Prostate gland (tissue), 2 donors: ENCODE data around the gene VASP. TPM values are rescaled to one million over a fixed set of nuclear protein-coding genes. Genes with fewer than 3 reads are reported as not detected.

ENCODE experiments used
- DNase-seq: peaks from one replicate; pipeline ENCODE4 v3.0.0-alpha.2; 2019; ENCODE audit warnings: low spot score
- H3K27ac ChIP-seq, 2 donors: fragments of 200-600 bp; sonication (generic); 2 replicates each; pipeline ENCODE4 v1.5.1; 2017 to 2019
- H3K27me3 ChIP-seq: fragments of 200-600 bp; sonication (generic); replicated peaks from 2 replicates; pipeline ENCODE4 v1.5.1; 2019; ENCODE audit not compliant: insufficient read depth
- H3K36me3 ChIP-seq, 2 donors: fragments of 200-600 bp; sonication (generic); 1 replicate in 1 of 2; 2 replicates in 1 of 2; pipeline versions ENCODE4 v1.5.1 to v1.8.1; 2017 to 2019
- H3K4me1 ChIP-seq: fragments of 200-600 bp; sonication (generic); replicated peaks from 2 replicates; pipeline ENCODE4 v1.5.1; 2019
- H3K4me3 ChIP-seq, 2 donors: fragments of 200-600 bp; sonication (generic); 2 replicates each; pipeline ENCODE4 v1.5.1; 2017 to 2019
- H3K9me3 ChIP-seq: fragments of 200-600 bp; sonication (generic); 2 replicates; pipeline ENCODE4 v1.5.1; 2017
- POLR2A ChIP-seq: fragments of 450-650 bp; IDR thresholded peaks from one replicate; pipeline ENCODE4 v1.6.1; 2016; ENCODE audit warnings: antibody characterized with exemption, mild to moderate bottlenecking
- POLR2AphosphoS5 ChIP-seq: sonication (generic); formaldehyde crosslinking; IDR thresholded peaks from one replicate; pipeline ENCODE4 v1.6.1; 2017; ENCODE audit warnings: antibody characterized with exemption
- WGBS: methylation state at CpG from one replicate; pipeline ENCODE4 v1.1.5; 2018; 5-methylcytosine and 5-hydroxymethylcytosine counted together
- intact Hi-C: fragments of 100-400 bp; cut with DNase I; formaldehyde crosslinking; loops from one replicate; pipeline ENCODE4 v1.14.2; 2022
- total RNA-seq, 2 donors: library from RNA; depleted of rRNA; stranded (reverse); fragments of >200 nt; gene quantifications; one replicate each; pipeline ENCODE4 v1.1.0, GENCODE V29; 2016
- TF ChIP-seq, protein P1 (sequence below), 4 experiments: fragments of 200-600 bp in 2 of 4; fragments of 450-650 bp in 2 of 4; sonication (generic) in 2 of 4; IDR thresholded peaks; 1 replicate in 3 of 4; 2 replicates in 1 of 4; pipeline ENCODE4 v1.5.1; 2016 to 2019; ENCODE audit warnings: antibody characterized with exemption in 4 of 4, mild to moderate bottlenecking in 2 of 4, moderate library complexity in 2 of 4

The VASP gene
- total RNA-seq, 2 donors from 2014 or later: 82.7 to 119 TPM

DNA sequence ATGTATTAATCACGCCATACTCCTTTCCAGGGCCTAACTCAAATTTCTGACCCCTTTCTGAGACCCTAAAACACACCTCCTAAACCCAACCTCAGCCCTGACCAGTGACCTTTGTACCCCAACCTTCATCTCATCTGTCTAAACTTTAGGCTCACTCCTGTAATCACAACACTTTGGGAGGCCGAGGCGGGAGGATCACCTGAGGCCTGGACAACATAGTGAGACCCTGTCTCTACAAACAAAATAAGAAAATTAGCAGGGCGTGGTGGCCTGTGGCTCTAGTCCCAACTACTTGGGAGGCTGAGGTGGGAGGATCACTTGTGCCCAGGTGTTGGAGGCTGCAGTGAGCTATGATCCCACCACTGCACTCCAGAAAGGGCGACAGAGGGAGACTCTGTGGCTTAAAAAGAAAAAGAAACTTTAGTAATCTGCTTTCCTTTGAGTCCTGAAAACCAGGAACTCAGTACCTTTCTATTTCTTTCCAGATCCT is 15.1 kb upstream of the VASP start:
- TF ChIP-seq, protein P1, sequence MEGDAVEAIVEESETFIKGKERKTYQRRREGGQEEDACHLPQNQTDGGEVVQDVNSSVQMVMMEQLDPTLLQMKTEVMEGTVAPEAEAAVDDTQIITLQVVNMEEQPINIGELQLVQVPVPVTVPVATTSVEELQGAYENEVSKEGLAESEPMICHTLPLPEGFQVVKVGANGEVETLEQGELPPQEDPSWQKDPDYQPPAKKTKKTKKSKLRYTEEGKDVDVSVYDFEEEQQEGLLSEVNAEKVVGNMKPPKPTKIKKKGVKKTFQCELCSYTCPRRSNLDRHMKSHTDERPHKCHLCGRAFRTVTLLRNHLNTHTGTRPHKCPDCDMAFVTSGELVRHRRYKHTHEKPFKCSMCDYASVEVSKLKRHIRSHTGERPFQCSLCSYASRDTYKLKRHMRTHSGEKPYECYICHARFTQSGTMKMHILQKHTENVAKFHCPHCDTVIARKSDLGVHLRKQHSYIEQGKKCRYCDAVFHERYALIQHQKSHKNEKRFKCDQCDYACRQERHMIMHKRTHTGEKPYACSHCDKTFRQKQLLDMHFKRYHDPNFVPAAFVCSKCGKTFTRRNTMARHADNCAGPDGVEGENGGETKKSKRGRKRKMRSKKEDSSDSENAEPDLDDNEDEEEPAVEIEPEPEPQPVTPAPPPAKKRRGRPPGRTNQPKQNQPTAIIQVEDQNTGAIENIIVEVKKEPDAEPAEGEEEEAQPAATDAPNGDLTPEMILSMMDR (IDR thresholded peaks at IDR 0.05): no peak
- no peak for TF ChIP-seq POLR2A
- no peak for TF ChIP-seq POLR2AphosphoS5
- H3K4me3 ChIP-seq: peak overlapping the region; percentile 48 to 72
- WGBS: 91% methylated on average over 5 of the region's 5 CpGs

DNA sequence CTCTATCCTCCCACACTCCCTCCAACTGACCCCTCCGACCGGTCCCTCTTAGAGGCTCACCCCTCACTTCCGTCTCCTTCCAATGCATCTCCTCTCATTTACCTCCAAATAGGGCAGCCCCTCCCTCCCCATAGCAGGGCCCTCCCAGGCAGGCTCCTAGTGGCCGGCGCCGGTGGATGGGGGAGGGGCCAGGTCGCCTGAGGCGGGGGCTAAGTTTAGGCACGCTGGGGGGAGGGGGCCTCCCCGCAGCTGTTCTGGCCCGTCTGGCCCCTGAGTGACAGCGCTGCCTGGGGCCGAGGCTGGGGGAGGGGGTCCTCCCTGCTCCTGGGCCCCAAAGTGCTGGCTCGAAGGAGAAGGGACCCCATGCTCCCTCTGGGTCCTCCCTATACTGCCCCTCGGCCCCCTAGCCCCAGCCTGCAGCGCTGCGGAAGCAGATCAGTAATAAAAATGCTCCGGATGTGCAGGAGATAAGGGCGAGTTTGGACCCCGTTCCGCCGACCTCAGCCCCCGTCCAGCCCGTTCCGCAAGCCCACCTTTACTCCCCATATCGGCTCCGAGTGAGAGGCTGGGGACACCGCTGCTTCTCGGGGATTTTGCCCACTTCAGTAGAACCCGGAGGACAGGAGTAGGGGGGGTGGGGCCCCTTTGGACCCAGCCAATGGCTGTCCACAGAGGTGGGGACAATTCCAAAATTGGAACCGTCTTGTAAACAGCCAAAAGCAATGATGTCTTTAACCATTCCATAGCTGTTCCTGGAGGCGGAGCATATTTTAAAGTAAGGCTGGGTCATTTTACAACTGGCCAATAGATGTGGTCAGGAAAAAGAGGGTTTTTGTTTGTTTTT is 14.4 kb upstream of the VASP start:
- H3K36me3 ChIP-seq: no peaks in the 10 kb centered on the region
- H3K4me1 ChIP-seq: no peaks in the 10 kb centered on the region
- peak overlapping the region; percentile 69 to 80 for H3K27ac ChIP-seq
- peak overlapping the region; percentile 48 to 72 for H3K4me3 ChIP-seq
- intact Hi-C loops: no loop called here
- DNase-seq: peak; percentile 76
- H3K9me3 ChIP-seq: no peaks in the 10 kb centered on the region
- no peaks in the 10 kb centered on the region for H3K27me3 ChIP-seq
- WGBS: 2% methylated on average over 32 of the region's 32 CpGs
- TF ChIP-seq, protein P1 (IDR thresholded peaks at IDR 0.05): no peak
- TF ChIP-seq POLR2AphosphoS5: peak; percentile 79
- TF ChIP-seq POLR2A: peak; percentile 51

More for the DNA sequence above, 15.1 kb upstream of the VASP start:
- Histone ChIP-seq H3K4me1 (no peaks in the 10 kb centered on the region), H3K27me3 (no peaks in the 10 kb centered on the region), H3K27ac (peak overlapping the region; percentile 69 to 80), H3K9me3 (no peaks in the 10 kb centered on the region), H3K36me3 (no peaks in the 10 kb centered on the region)
- intact Hi-C loops: no loop called here
- DNase-seq: no peak

DNA sequence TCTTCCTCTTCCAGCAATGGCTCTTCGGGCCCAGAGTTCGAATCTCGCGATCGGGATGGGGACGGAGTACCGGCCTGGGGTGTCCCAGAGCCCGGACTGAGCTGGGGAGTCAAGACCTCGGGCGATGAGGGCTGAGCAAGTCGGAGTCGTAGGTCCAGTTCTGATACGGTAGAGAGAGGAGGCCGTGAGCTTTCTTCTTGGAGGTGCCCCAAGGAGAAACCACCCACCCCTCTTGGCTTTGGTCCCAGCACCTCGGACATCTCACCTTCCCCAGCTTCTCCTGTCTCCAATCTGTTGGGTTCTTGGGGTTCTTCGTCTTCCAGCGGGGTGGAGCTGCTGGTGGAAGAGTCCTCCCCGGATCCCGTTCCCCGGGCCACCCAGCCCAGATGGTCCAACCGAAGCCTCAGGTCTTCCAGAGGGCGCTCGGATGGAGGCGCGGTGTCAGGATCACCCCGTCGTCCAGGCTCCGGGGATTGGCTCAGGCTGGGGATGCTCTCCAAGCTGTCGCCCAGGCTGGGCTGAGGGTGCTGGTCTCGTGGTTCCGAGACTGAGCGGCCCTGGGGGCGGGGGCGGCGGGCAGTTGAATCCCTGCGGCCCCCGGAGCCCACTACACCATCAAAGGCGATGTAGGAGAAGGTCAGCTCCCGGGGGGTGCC is 12.9 kb upstream of the VASP start:
- Histone ChIP-seq H3K9me3 (no peaks in the 10 kb centered on the region), H3K27ac (no peak overlapping the region), H3K4me1 (no peaks in the 10 kb centered on the region), H3K4me3 (no peak overlapping the region), H3K36me3 (no peaks in the 10 kb centered on the region), H3K27me3 (no peaks in the 10 kb centered on the region)
- intact Hi-C loops: no loop called here
- TF ChIP-seq POLR2AphosphoS5 (no peak), POLR2A (no peak)
- TF ChIP-seq, protein P1 (IDR thresholded peaks at IDR 0.05): no peak
- 91% methylated on average over 33 of the region's 39 CpGs for WGBS
- DNase-seq: no peak

DNA sequence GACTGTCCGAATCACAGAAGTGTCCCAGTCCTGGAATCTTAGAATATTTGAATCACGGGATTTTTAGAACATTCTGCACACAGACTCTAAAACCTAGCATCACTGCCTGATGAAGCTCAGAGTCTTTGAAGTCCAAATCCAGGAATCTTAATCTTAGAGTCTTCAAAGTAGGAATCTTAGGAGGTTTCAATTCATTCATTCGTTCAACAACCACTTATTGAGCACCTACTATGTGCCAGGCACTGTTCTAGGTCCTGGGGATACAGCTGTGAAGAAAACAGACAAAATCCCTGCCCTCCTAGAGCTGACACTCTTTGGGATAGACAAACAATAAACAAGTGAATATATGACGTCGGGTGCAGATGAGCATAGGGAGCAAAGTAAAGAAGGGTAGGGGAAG is 12.1 kb upstream of the VASP start:
- TF ChIP-seq POLR2AphosphoS5: no peak
- TF ChIP-seq, protein P1 (IDR thresholded peaks at IDR 0.05): no peak
- no peak for TF ChIP-seq POLR2A
- Histone ChIP-seq H3K27me3 (no peaks in the 10 kb centered on the region), H3K4me1 (no peaks in the 10 kb centered on the region), H3K36me3 (no peaks in the 10 kb centered on the region), H3K4me3 (no peak overlapping the region), H3K27ac (no peak overlapping the region), H3K9me3 (no peaks in the 10 kb centered on the region)
- no peak for DNase-seq
- 86% methylated on average over 5 of the region's 5 CpGs for whole genome bisulfite sequencing
- intact Hi-C loops: no loop called here
